ENCODE data around the gene ZNF441. TPM values are rescaled to one million over a fixed set of nuclear protein-coding genes. Genes with fewer than 3 reads are reported as not detected.
A peak's percentile ranks its signal among the peaks of the same experiment; 100 is the strongest.

ZNF441 gene
- total and polyA plus RNA-seq, 2 of the 13 experiments (the other 11 are each of a cell fraction or from before 2014, with no cell fraction given), result 2.8 to 10.0 TPM

- TF ChIP-seq RAD21 (CRISPR knock-in tag; IDR thresholded peaks at IDR 0.05) (peak; percentile 87), ZNF788 (CRISPR knock-in tag; IDR thresholded peaks at IDR 0.05; ENCODE audit: borderline replicate concordance) (peak; percentile 56; the same call in 1 of the 2 replicates), AGO2 (optimal IDR thresholded peaks at IDR 0.05; ENCODE audit: low read depth, low read length) (no peak), DNMT1 (CRISPR knock-in tag; IDR thresholded peaks at IDR 0.05) (no peak), ZNF441 (CRISPR knock-in tag; IDR thresholded peaks at IDR 0.05; ENCODE audit: borderline replicate concordance) (0 out of 2 replicates have a peak, but pooled peaks have one; percentile 39), YEATS2 (CRISPR knock-in tag; IDR thresholded peaks at IDR 0.05; ENCODE audit: borderline replicate concordance) (no peak), ZNF280D (CRISPR knock-in tag; IDR thresholded peaks at IDR 0.05) (peak; percentile 80; the same call in 1 of the 2 replicates), JARID2 (CRISPR knock-in tag; IDR thresholded peaks at IDR 0.05; ENCODE audit: insufficient replicate concordance) (peak; percentile 61), ZNF776 (CRISPR knock-in tag; IDR thresholded peaks at IDR 0.05) (no peak), ZNF225 (CRISPR knock-in tag; IDR thresholded peaks at IDR 0.05) (no peak), NCOA2 (CRISPR knock-in tag; IDR thresholded peaks at IDR 0.05) (peak; percentile 11; the same call in 1 of the 2 replicates), ZEB1 (IDR thresholded peaks at IDR 0.05; ENCODE audit: insufficient replicate concordance, low read depth) (peak; percentile 64), ZBTB26 (CRISPR knock-in tag; IDR thresholded peaks at IDR 0.05; ENCODE audit: borderline replicate concordance) (0 out of 2 replicates have a peak, but pooled peaks have one; percentile 46), PITX1 (CRISPR knock-in tag; IDR thresholded peaks at IDR 0.05) (peak; percentile 73), SMARCE1 (IDR thresholded peaks at IDR 0.05; ENCODE audit: borderline replicate concordance) (no peak), ELF3 (CRISPR knock-in tag; IDR thresholded peaks at IDR 0.05) (peak; percentile 48; the same call in 1 of the 2 replicates), NR2F6 (IDR thresholded peaks at IDR 0.05) (no peak), NR2F6 (CRISPR knock-in tag; IDR thresholded peaks at IDR 0.05) (peak; percentile 61), ARID5B (CRISPR knock-in tag; IDR thresholded peaks at IDR 0.05) (peak; percentile 55; the same call in 1 of the 2 replicates), ZBTB44 (CRISPR knock-in tag; IDR thresholded peaks at IDR 0.05) (no peak), ZNF331 (CRISPR knock-in tag; IDR thresholded peaks at IDR 0.05) (0 out of 2 replicates have a peak, but pooled peaks have one; percentile 35), ZNF180 (CRISPR knock-in tag; IDR thresholded peaks at IDR 0.05; ENCODE audit: borderline replicate concordance, low read depth) (no peak)
These were observed 30.7 kb downstream of the ZNF441 start (continued) for GRCh38 chr19:11797491-11797890.

Measured in HepG2 (cell line).